HEK293 (cell line): ENCODE measurements around the gene SLC35D1.

Experiments used
- CTCF ChIA-PET: fragments of 350-600 bp; formaldehyde crosslinking; extraction: SDS; loops from one replicate; lab custom pipeline; 2021; ENCODE audit warnings: antibody characterized with exemption; lab: Yijun Ruan, JAX
- POLR2A ChIA-PET: fragments of 300-600 bp; formaldehyde crosslinking; extraction: SDS; loops from one replicate; lab custom pipeline; 2020; ENCODE audit warnings: antibody characterized with exemption, inconsistent platforms; lab: Yijun Ruan, JAX
- H3K27ac ChIP-seq: fragments of 200-500 bp; sonication (Bioruptor generic); 2 replicates; pipeline ENCODE4 v1.5.1; 2014; ENCODE audit warnings: low read depth, low read length, control low read depth, inconsistent platforms; ENCODE audit errors: extremely low read depth
- H3K36me3 ChIP-seq, 2 experiments: fragments of 200-500 bp in 1 of 2; sonication (Bioruptor generic) in 1 of 2; 1 replicate in 1 of 2; 2 replicates in 1 of 2; pipeline ENCODE4 v1.5.1; 2014 to 2017; ENCODE audit warnings: inconsistent platforms in 2 of 2, low read length in 2 of 2; ENCODE audit not compliant: control insufficient read depth in 2 of 2, insufficient read depth in 1 of 2
- H3K4me1 ChIP-seq: fragments of 200-500 bp; sonication (Bioruptor generic); 2 replicates; pipeline ENCODE4 v1.5.1; 2014; ENCODE audit warnings: mild to moderate bottlenecking, low read length, inconsistent platforms; ENCODE audit not compliant: control insufficient read depth, insufficient read depth
- H3K4me3 ChIP-seq: 2 replicates; pipeline ENCODE4 v1.5.1; 2011; ENCODE audit warnings: low read depth, mild to moderate bottlenecking, control low read depth, low read length, moderate library complexity
- H3K9me3 ChIP-seq: fragments of 200-500 bp; sonication (Bioruptor generic); 2 replicates; pipeline ENCODE4 v1.5.1; 2014; ENCODE audit warnings: low read depth, low read length, inconsistent platforms; ENCODE audit not compliant: control insufficient read depth, insufficient read depth
- EGR2 ChIP-seq: fragments of 450-650 bp; formaldehyde crosslinking; IDR thresholded peaks from 2 replicates; pipeline ENCODE4 v1.5.1; 2016; ENCODE audit warnings: low read depth, missing biosample characterization, missing genetic modification characterization
- GFI1B ChIP-seq: fragments of 450-650 bp; formaldehyde crosslinking; IDR thresholded peaks from 2 replicates; pipeline ENCODE4 v1.5.1; 2016; ENCODE audit warnings: missing biosample characterization, missing genetic modification characterization
- KLF7 ChIP-seq: fragments of 450-650 bp; formaldehyde crosslinking; IDR thresholded peaks from 2 replicates; pipeline ENCODE4 v1.5.1; 2016; ENCODE audit warnings: missing biosample characterization, missing genetic modification characterization, borderline replicate concordance
- OVOL3 ChIP-seq: fragments of 450-650 bp; formaldehyde crosslinking; IDR thresholded peaks from 2 replicates; pipeline ENCODE4 v1.5.1; 2016; ENCODE audit warnings: missing biosample characterization, missing genetic modification characterization
- SALL2 ChIP-seq: fragments of 450-650 bp; formaldehyde crosslinking; IDR thresholded peaks from 2 replicates; pipeline ENCODE4 v1.5.0; 2017; ENCODE audit warnings: missing biosample characterization, mild to moderate bottlenecking, missing genetic modification characterization, borderline replicate concordance
- ZBTB11 ChIP-seq: fragments of 450-650 bp; formaldehyde crosslinking; conservative IDR thresholded peaks from 2 replicates; pipeline ENCODE4 v1.5.1; 2016; ENCODE audit warnings: low read depth, missing biosample characterization, missing genetic modification characterization
- ZNF2 ChIP-seq: fragments of 450-650 bp; formaldehyde crosslinking; IDR thresholded peaks from 2 replicates; pipeline ENCODE4 v1.5.1; 2016; ENCODE audit warnings: missing biosample characterization, missing genetic modification characterization
- ZNF426 ChIP-seq: fragments of 450-650 bp; formaldehyde crosslinking; IDR thresholded peaks from 2 replicates; pipeline ENCODE4 v1.5.1; 2017; ENCODE audit warnings: missing biosample characterization, missing genetic modification characterization, mild to moderate bottlenecking, inconsistent platforms, moderate library complexity
- ZNF513 ChIP-seq: fragments of 450-650 bp; IDR thresholded peaks from 2 replicates; pipeline ENCODE4 v1.5.1; 2018; ENCODE audit warnings: missing biosample characterization, missing genetic modification characterization
- ZNF596 ChIP-seq: fragments of 450-650 bp; IDR thresholded peaks from 2 replicates; pipeline ENCODE4 v1.5.0; 2018; ENCODE audit warnings: missing biosample characterization, mild to moderate bottlenecking, missing genetic modification characterization, moderate library complexity
- ZNF623 ChIP-seq: fragments of 450-650 bp; formaldehyde crosslinking; IDR thresholded peaks from 2 replicates; pipeline ENCODE4 v1.5.1; 2016; ENCODE audit warnings: missing biosample characterization, missing genetic modification characterization
- ZNF654 ChIP-seq: fragments of 450-650 bp; formaldehyde crosslinking; IDR thresholded peaks from 2 replicates; pipeline ENCODE4 v1.5.1; 2016; ENCODE audit warnings: low read depth, missing biosample characterization, missing genetic modification characterization
- ZNF660 ChIP-seq: fragments of 450-650 bp; IDR thresholded peaks from 2 replicates; pipeline ENCODE4 v1.5.1; 2018; ENCODE audit warnings: missing biosample characterization, mild to moderate bottlenecking, missing genetic modification characterization
- ZNF670 ChIP-seq: fragments of 450-650 bp; formaldehyde crosslinking; IDR thresholded peaks from 2 replicates; pipeline ENCODE4 v1.5.1; 2016; ENCODE audit warnings: missing biosample characterization, missing genetic modification characterization, low read depth
- ZNF701 ChIP-seq: fragments of 450-650 bp; formaldehyde crosslinking; IDR thresholded peaks from 2 replicates; pipeline ENCODE4 v1.5.1; 2016; ENCODE audit warnings: missing biosample characterization, missing genetic modification characterization
- ZSCAN30 ChIP-seq: fragments of 450-650 bp; IDR thresholded peaks from 2 replicates; pipeline ENCODE4 v1.5.1; 2018; ENCODE audit warnings: missing biosample characterization, mild to moderate bottlenecking, missing genetic modification characterization, moderate library complexity
- TF ChIP-seq, protein P1 (sequence below): fragments of 450-650 bp; formaldehyde crosslinking; IDR thresholded peaks from 2 replicates; pipeline ENCODE4 v1.5.1; 2017; ENCODE audit warnings: missing biosample characterization, missing genetic modification characterization
- TF ChIP-seq, protein P2 (sequence below): fragments of 450-650 bp; IDR thresholded peaks from 2 replicates; pipeline ENCODE4 v1.5.1; 2018; ENCODE audit warnings: missing biosample characterization, mild to moderate bottlenecking, missing genetic modification characterization
- TF ChIP-seq, protein P3 (sequence below): fragments of 450-650 bp; formaldehyde crosslinking; IDR thresholded peaks from 2 replicates; pipeline ENCODE4 v1.5.1; 2017; ENCODE audit warnings: missing biosample characterization, mild to moderate bottlenecking, missing genetic modification characterization, moderate library complexity

The SLC35D1 gene

DNA sequence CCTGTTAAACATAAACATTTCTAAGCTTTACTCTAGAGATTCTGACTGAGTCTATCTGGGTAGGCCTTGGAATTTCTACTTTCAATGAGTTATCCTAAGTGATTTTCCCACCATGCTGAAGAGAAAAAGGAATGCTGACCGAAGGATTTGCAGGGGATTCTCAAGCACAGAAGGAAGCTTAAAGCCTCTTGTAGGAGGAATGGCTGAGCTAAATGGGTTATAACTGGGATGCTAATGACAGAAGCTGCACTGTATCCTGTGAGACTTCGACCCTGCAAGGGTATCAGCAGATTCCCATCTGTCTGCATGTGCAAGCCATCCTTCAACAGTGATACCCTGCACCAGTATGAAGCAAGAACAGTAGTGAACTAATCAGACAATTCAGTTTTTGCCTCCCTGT is 35.4 kb downstream of the SLC35D1 start:
- H3K36me3 ChIP-seq, result peaks cover 7 to 50% of the 10 kb centered on the region in 2 experiments
- no peak overlapping the region for H3K27ac ChIP-seq
- no peaks in the 10 kb centered on the region for H3K9me3 ChIP-seq
- POLR2A ChIA-PET, result no interaction called here
- no peaks in the 10 kb centered on the region; the same call in 1 of the 2 replicates for H3K4me1 ChIP-seq
- no peak overlapping the region for H3K4me3 ChIP-seq
- TF ChIP-seq GFI1B (tag by site-specific recombination), result no peak
- no peak for TF ChIP-seq ZNF701 (tag by site-specific recombination)
- TF ChIP-seq ZNF596 (tag by site-specific recombination), result no peak
- no peak for TF ChIP-seq ZNF623 (tag by site-specific recombination)
- TF ChIP-seq, protein P1, sequence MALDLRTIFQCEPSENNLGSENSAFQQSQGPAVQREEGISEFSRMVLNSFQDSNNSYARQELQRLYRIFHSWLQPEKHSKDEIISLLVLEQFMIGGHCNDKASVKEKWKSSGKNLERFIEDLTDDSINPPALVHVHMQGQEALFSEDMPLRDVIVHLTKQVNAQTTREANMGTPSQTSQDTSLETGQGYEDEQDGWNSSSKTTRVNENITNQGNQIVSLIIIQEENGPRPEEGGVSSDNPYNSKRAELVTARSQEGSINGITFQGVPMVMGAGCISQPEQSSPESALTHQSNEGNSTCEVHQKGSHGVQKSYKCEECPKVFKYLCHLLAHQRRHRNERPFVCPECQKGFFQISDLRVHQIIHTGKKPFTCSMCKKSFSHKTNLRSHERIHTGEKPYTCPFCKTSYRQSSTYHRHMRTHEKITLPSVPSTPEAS (tag by site-specific recombination), result no peak
- no peak for TF ChIP-seq ZBTB11 (tag by site-specific recombination)
- no peak for TF ChIP-seq OVOL3
- TF ChIP-seq, protein P2, sequence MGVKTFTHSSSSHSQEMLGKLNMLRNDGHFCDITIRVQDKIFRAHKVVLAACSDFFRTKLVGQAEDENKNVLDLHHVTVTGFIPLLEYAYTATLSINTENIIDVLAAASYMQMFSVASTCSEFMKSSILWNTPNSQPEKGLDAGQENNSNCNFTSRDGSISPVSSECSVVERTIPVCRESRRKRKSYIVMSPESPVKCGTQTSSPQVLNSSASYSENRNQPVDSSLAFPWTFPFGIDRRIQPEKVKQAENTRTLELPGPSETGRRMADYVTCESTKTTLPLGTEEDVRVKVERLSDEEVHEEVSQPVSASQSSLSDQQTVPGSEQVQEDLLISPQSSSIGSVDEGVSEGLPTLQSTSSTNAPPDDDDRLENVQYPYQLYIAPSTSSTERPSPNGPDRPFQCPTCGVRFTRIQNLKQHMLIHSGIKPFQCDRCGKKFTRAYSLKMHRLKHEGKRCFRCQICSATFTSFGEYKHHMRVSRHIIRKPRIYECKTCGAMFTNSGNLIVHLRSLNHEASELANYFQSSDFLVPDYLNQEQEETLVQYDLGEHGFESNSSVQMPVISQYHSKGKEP (tag by site-specific recombination), result no peak
- no peak for TF ChIP-seq ZNF654
- no peak for TF ChIP-seq EGR2 (tag by site-specific recombination)
- TF ChIP-seq ZSCAN30 (tag by site-specific recombination), result no peak
- TF ChIP-seq KLF7 (tag by site-specific recombination), result no peak
- no peak for TF ChIP-seq ZNF670
- no peak for TF ChIP-seq SALL2 (tag by site-specific recombination)
- TF ChIP-seq ZNF2, result no peak
- TF ChIP-seq ZNF660 (tag by site-specific recombination), result no peak
- no peak for TF ChIP-seq ZNF426 (tag by site-specific recombination)
- TF ChIP-seq ZNF513, result no peak
- TF ChIP-seq, protein P3, sequence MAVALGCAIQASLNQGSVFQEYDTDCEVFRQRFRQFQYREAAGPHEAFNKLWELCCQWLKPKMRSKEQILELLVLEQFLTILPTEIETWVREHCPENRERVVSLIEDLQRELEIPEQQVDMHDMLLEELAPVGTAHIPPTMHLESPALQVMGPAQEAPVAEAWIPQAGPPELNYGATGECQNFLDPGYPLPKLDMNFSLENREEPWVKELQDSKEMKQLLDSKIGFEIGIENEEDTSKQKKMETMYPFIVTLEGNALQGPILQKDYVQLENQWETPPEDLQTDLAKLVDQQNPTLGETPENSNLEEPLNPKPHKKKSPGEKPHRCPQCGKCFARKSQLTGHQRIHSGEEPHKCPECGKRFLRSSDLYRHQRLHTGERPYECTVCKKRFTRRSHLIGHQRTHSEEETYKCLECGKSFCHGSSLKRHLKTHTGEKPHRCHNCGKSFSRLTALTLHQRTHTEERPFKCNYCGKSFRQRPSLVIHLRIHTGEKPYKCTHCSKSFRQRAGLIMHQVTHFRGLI (tag by site-specific recombination), result no peak
- CTCF ChIA-PET, result no interaction called here
